Fibroblast of skin of right biceps (primary cell): ENCODE data around the gene VDAC1.
A peak's percentile ranks its signal among the peaks of the same experiment; 100 is the strongest.

ENCODE experiments used
- DNase-seq: peaks from one replicate; pipeline ENCODE4 v3.0.0-alpha.2; 2013

VDAC1 gene

DNA sequence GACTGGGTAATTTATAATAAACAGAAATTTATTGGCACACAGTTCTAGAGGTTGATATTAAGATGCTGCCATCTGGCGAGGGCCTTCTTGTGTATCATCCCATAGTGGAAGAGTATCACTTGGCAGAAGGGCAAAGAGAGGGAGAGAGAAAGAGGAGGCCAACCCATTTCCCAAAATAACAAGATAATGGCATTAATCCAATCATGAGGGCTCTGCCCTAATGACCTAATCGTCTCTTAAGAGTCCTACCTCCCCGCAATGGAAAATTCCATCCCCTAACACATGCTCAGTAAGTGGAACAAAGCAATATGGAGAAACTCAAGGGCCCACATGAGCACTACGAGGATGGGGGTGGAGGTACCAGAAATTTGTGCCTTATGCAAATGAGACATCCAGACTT lies 17.6 kb upstream of the VDAC1 start:
- DNase-seq = no peak

DNA sequence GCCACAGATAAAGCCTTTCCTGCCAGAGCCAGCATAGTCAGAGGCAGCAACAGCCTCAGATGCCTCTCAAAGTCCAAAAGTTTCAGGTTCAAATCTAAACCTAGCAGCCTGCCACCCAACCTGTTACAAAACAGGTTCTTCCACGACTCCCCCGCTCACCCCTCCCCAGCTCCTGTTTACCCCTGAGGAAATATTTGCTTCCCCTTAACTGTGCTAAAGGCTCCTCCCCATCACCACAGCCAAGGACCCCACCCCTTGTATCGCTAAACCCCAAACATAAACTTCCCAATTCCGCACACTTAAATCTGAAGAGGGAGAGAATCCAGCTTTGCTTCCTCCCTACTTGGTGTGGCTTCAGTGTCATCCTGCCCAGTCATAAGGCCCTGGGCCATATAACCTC lies 15.4 kb upstream of the VDAC1 start:
- DNase-seq = no peak

DNA sequence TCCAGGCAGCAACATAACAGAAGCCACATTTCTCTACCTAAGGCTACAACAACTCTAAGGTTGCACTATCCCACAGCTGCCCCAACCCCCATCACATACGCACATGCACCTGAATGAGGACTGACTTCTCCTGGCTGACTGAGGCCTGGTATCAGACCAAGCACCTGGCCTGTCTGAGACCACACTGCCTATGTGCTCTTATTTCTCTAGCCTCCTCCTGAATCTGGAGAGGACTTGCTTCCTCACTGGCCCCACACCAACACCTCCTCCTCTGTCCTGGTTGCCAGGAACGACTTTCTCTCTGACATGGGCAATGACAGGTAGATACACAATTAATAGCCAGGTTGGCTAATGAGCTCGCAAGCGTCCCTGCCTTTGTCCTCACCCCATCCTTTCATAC lies 14.9 kb upstream of the VDAC1 start:
- no peak for DNase-seq

DNA sequence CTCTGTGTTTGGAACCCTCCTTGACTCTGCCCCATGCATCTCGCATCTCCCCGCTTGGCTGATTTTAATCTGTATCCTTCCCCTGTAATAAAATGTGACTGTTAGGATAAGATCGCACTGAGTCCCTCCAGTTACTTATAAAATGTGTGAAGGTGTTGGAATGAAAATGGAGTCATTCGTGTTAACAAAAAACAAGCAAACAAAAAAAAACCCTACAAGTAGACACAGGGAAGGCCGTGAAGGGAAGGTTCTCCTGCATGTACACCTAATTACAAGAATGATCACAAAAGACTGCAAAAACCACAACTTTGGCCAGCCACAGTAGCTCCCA lies 14.2 kb upstream of the VDAC1 start:
- DNase-seq = no peak

DNA sequence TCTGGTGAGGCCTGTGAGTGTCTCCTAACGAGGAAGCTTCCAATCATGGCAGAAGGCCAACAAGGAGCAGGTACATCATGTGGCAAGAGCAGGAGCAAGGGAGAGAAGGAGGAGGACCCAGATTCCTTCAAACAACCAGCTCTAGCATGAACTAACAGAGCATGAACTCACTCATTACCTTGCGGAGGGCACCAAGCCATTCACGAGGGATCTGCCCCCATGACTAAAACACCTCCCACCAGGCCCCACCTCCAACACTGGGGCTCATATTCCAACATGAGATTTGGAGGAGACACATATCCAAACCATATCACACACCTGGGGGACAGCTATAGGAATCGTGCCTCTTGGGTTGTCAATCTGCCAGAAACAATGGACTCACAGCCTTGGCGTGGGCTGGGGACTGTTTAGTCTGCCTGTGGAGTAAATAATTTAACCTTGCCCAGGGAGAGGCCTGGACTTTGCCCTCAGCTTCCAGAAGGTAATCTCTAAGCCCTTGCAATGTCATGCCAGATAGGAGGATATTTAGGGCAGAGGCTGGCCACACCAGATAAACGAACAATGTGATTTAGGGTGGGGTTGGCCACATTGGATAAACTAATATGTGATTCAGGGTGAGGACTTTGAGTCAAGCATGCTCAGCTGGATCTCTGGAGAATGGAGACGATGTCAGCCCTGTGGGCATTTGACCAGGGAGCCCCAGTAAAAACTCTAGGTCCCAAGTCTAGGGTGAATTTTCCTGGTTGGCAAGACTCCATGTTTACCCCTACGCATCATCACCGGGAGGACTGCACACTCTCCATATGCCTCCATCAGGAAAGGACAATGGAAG lies 13.6 kb upstream of the VDAC1 start:
- no peak for DNase-seq

GRCh38 chr5:134008266-134008749 lies 3.5 kb upstream of the VDAC1 start:
- no peak for DNase-seq

DNA sequence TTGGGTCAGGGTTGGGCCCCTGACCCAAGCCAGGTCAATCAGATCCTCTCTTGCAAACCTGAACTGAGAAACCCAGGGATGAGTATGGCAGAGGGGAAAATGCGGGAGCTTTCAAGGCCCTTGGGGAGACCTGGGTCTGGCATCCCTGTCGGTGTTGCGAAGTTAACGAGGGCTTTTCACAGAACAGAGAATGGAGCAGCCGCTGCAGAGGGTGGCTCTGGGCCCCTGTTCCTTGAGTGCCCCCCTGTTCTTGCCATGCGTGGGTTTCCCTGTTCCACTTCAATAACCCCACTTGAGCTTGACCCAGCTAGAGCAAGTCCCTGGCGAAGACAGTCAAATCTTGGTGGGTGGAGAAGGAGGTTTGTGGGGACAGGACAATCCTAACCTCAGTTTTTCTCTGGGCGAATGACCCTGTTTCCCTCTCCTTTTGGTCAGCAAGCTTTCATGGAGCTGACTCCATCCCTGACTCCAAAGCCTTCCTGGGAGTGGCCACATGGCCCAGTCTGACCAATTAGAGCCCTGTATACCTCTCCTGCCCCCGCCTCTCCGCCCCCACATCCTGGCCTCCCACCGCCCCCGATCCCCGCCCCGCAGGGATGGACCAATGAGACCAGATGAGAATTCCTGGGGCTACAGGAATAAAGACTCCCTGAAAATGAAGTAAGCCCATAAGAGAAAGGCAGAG lies 2.9 kb upstream of the VDAC1 start:
- peak; percentile 36 for DNase-seq

DNA sequence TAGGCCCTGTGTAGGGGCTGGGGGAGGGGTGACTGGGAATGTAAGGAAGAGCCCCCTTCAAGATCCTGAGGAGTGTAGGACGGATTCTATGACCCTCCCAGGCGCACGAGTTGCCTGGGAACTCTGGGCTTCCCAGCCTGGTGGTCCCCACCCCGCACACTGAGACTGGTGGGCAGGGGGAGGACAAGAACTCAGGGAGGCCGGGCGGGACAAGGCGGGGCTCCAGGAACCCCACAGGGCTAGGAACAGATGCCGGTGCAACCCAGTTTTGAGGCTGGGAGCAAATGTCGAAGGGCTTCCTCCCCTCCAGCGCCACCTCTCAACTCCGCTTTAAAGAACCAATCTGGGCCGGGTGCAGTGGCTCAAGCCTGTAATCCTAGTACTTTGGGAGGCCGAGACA lies 1.3 kb upstream of the VDAC1 start:
- no peak for DNase-seq

GRCh38 chr5:134005417-134006061 lies 764 bp upstream of the VDAC1 start:
- peak; percentile 18 for DNase-seq

DNA sequence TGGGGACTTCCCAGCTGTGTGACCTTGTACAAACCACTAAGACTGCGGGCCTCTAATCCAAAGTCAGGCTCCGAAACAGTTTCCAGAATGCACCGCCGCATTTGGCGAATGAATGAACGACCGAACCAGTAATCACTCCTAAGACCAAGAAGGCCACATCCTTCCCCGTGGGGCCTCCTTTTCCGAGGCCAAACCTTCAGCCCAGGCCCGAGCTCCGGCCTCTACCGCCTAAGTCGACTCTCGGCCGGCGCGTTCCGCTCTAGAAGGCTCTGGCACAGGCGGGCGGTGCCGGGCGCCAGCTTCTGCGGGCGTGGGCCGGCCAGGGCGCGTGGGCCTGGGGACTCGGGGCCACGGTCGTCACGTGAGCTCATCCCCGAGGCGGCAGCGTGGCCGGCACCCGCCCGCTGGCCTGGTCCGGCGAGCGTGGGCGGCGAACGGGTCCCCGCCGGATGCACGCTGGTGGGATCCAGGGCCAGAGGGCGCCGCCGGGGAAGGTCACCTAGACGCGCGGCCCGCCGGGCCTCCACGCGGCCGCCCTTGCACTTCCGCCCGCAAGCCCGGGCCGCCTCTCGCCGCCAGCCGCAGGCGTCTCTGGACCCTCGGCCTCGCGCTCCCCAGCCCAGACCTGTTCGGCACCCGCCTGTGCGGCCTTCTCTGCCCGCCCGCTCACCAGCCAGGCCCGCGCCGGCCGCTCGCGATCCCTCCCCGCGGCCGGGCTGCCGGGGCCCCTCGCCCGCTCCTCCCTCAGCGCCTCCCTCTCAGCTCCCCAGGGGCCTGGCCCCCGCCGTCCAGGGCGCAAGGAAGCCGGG lies 754 bp downstream of the VDAC1 start:
- DNase-seq = peak; percentile 43

DNA sequence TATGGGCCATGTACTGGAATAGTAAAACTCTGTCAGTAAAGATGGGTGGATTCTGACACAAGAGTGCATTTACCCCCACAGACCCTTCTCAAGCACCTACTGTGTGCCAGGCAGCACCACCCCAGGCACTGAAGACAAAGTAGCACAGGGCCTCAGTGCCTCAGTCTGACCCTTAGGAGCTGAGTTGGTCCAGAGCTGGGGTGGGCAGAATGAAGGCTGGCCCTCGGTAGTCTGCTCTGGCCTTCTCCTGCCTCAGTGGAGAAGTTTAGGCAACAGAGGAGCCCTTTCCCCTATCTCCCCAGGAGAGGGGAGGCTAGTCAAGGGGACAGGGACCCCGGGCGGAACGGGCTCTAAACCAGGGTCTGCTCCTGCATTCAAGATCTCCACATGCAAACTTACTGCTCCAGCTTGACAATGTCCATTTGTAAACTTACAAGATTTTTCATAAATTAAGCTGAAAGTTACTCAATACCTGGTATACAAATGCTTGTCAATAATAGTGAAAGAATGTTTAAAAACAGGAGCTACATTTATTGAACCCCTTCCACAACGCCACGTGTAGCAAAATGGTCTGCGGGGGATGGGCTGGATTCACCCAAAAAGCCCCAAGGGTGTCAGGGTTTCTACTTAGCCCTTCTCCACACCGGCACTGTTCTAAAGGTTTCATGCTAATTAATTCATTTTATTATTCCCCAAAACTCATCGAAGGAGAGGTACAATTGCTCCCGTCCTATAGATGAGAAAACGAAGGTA lies 1.5 kb downstream of the VDAC1 start:
- peak; percentile 7 for DNase-seq

- no peak for DNase-seq
Measured at GRCh38 chr5:134001938-134002731, 2.6 kb downstream of the VDAC1 start.

DNA sequence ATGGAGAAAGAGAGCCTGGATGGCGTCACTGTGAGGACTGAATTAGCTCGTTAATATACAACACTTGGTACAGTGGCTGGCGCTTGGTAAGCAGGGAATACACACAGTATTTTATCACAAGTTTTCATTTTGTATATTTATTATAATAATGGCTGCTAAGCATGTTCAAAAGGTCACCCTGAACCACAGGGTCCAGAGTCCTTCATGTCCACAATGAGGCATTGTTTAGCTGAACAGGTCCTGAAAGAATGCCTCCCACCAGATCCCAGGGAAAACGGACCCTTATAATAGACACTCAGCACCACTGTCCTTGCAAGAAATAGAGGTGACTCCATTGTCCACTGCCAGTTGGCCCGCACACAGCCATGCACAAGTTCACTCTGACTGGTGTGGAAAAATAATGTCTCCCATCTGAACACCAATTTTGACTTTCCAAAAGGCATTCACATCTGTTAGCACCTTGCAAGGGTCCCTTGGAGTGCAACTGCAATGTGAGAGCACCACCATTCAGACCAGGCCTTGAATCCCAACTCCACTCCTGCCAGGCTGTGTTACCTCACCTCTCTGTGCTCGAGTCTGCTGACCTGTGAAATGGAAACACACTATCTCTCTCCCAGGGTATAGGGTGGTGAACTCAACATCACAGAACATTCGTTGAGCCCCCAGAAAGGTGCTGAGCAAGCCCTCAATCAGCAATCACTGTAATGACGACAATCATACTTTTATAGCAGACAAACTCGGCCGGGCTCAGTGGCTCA lies 3.9 kb downstream of the VDAC1 start:
- DNase-seq = no peak

GRCh38 chr5:134000091-134000511 lies 4.7 kb downstream of the VDAC1 start:
- no peak for DNase-seq

- DNase-seq = no peak
Measured at GRCh38 chr5:133998807-133999206, 6.0 kb downstream of the VDAC1 start.

- DNase-seq = no peak
Measured at GRCh38 chr5:133998042-133998441, 6.7 kb downstream of the VDAC1 start.

DNA sequence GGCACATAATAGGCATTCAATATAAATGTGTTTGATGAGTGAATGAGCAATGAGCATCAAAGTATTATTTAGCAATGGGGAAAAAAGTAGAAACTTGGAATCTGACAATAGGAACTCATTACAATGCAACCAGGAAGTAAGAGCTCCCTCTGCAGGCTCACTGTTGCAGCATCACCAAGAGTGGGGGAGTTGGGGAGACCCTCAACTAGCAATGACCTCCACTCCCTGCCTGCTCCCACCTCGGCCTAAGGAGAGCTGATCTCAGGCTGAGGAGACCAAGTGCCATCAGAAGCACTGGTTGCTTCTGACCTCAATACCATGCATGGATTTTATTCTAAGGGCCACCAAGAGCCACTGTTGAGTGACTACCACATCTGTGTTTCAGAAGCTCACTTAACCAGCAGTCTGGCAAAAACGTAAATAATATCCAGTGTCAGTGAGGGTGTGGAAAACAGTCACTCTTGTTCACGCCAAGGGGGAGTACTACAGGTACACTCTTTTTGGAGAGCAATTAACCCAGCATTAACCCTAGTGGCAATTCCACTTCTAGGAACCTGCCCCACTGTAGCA lies 8.0 kb downstream of the VDAC1 start:
- DNase-seq = no peak

DNA sequence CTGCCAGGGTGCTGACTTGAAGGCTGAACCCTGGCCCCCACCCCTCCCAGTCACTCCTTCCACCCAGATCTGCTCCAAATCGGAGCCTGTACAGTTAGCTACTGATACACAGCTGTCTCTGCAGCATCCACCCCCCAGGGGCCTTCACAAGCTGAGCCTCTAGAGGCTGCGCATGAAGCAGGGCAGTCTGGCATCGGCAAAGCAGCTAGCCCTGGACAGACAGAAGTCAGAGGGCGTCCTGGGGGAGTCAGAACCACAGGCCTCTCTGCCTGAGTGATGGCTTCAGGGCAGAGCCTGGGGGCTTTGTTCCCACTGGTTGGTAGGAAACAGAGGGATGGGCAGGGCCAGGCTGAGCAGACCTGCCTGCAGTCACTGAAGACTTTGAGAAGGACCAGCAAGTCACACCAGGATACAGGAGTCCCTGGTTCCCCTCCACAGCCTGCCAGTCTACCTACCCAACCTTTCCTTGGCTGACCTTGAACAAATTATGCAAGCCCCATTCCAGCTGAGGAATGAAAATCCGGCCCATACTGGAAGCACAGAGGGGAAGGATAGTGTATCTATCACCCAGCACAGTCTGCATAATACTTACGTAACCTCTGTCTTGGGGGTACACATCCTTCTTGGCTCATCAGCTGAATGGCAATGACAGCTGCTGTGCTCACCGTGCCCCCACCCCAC lies 8.8 kb downstream of the VDAC1 start:
- no peak for DNase-seq

GRCh38 chr5:133995341-133995740 lies 9.4 kb downstream of the VDAC1 start:
- DNase-seq = peak; percentile 15

DNA sequence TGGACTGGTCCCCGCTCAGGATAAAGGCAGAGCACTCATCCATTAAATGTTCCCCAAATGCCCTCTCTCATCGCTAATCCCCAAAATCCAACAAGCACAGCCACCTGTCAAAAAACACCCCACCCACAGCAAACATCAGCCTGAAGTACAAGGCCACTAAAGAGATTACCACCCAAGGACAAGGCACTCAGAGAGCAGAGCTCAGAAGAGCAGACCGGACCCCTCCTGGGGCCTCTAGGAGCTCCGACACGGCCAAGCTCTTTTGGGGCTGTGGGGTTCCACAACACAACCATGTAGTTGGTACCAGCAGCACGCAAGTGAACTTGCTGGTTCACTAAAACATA lies 9.8 kb downstream of the VDAC1 start:
- no peak for DNase-seq
